Glutamatergic neuron (in vitro differentiated cells): ENCODE results near the gene GRHL1. TPM values are rescaled to one million over a fixed set of nuclear protein-coding genes. Genes with fewer than 3 reads are reported as not detected.

Experiments
- DNase-seq: peaks from one replicate; pipeline ENCODE4 v3.0.0; 2022
- H3K27ac Mint-ChIP-seq: one replicate; pipeline ENCODE4 v1.8.0; 2020; ENCODE audit warnings: mild to moderate bottlenecking, mixed read lengths, inconsistent platforms; ENCODE audit not compliant: unreplicated experiment
- H3K27me3 Mint-ChIP-seq: one replicate; pipeline ENCODE4 v1.8.0; 2020; ENCODE audit warnings: mild to moderate bottlenecking, moderate library complexity, mixed read lengths, inconsistent platforms; ENCODE audit not compliant: unreplicated experiment
- H3K36me3 Mint-ChIP-seq: one replicate; pipeline ENCODE4 v1.8.0; 2020; ENCODE audit warnings: mild to moderate bottlenecking, mixed read lengths, inconsistent platforms; ENCODE audit not compliant: unreplicated experiment
- H3K4me1 Mint-ChIP-seq: one replicate; pipeline ENCODE4 v1.8.0; 2020; ENCODE audit warnings: mild to moderate bottlenecking, low read depth, mixed read lengths, inconsistent platforms; ENCODE audit not compliant: unreplicated experiment
- H3K4me3 Mint-ChIP-seq: one replicate; pipeline ENCODE4 v1.8.0; 2020; ENCODE audit warnings: mild to moderate bottlenecking, mixed read lengths, inconsistent platforms; ENCODE audit not compliant: unreplicated experiment
- H3K9me3 Mint-ChIP-seq: one replicate; pipeline ENCODE4 v1.8.0; 2020; ENCODE audit warnings: mild to moderate bottlenecking, moderate library complexity, mixed read lengths, inconsistent platforms; ENCODE audit not compliant: unreplicated experiment
- CTCF ChIP-seq: fragments of 200-600 bp; sonication (generic); IDR thresholded peaks from one replicate; pipeline ENCODE4 v1.5.0; 2021; ENCODE audit not compliant: partially characterized antibody, unreplicated experiment
- total RNA-seq: library from RNA; stranded (reverse); fragmentation: NEBNext Ultra II Directional; extraction: Animal tissue kit (Norgen Biotek cat#: 25700); gene quantifications from one replicate; pipeline ENCODE4 v1.2.1, GENCODE V29; 2021; ENCODE audit not compliant: unreplicated experiment

GRHL1 gene
- total RNA-seq, 1 donor from 2014 or later = 4.3 TPM

GRCh38 chr2:9997936-9998335 lies 46.4 kb downstream of the GRHL1 start:
- Mint-ChIP-seq H3K4me3 (no peak overlapping the region), H3K36me3 (peaks cover 8% of the 10 kb centered on the region), H3K4me1 (peaks cover 2% of the 10 kb centered on the region), H3K27ac (no peak overlapping the region), H3K27me3 (no peaks in the 10 kb centered on the region), H3K9me3 (no peaks in the 10 kb centered on the region)
- no peak for TF ChIP-seq CTCF
- DNase-seq = no peak

- Mint-ChIP-seq H3K9me3 (no peaks in the 10 kb centered on the region), H3K4me1 (no peaks in the 10 kb centered on the region)
Observed at GRCh38 chr2:9998916-9999654, 47.6 kb downstream of the GRHL1 start.

GRCh38 chr2:9999693-10000092 lies 48.2 kb downstream of the GRHL1 start:
- no peak for TF ChIP-seq CTCF
- H3K9me3 Mint-ChIP-seq = no peaks in the 10 kb centered on the region
- no peaks in the 10 kb centered on the region for H3K4me1 Mint-ChIP-seq
- H3K36me3 Mint-ChIP-seq = peaks cover 5% of the 10 kb centered on the region
- H3K27ac Mint-ChIP-seq = no peak overlapping the region
- H3K27me3 Mint-ChIP-seq = no peaks in the 10 kb centered on the region
- H3K4me3 Mint-ChIP-seq = no peak overlapping the region
- DNase-seq = no peak

More at GRCh38 chr2:9998916-9999654, 47.6 kb downstream of the GRHL1 start:
- H3K4me3 Mint-ChIP-seq = no peak overlapping the region
- H3K27me3 Mint-ChIP-seq = no peaks in the 10 kb centered on the region
- no peak for DNase-seq
- H3K27ac Mint-ChIP-seq = no peak overlapping the region
- TF ChIP-seq CTCF = no peak
- peaks cover 8% of the 10 kb centered on the region for H3K36me3 Mint-ChIP-seq

GRCh38 chr2:10000541-10000940 lies 49.0 kb downstream of the GRHL1 start:
- Mint-ChIP-seq H3K27ac (no peak overlapping the region), H3K4me3 (no peak overlapping the region), H3K27me3 (no peaks in the 10 kb centered on the region), H3K4me1 (no peaks in the 10 kb centered on the region), H3K36me3 (peaks cover 3% of the 10 kb centered on the region), H3K9me3 (no peaks in the 10 kb centered on the region)
- TF ChIP-seq CTCF = no peak
- no peak for DNase-seq

- Mint-ChIP-seq H3K4me1 (no peaks in the 10 kb centered on the region), H3K27ac (no peak overlapping the region), H3K9me3 (no peaks in the 10 kb centered on the region), H3K27me3 (no peaks in the 10 kb centered on the region), H3K36me3 (peaks cover 6% of the 10 kb centered on the region), H3K4me3 (no peak overlapping the region)
- TF ChIP-seq CTCF = no peak
- DNase-seq = no peak
Observed at GRCh38 chr2:10001586-10001985, 50.1 kb downstream of the GRHL1 start.
